C4-2B (cell line): ENCODE results near the gene PDGFD.

Source experiments
- ZFX ChIP-seq: fragments of 450-650 bp; IDR thresholded peaks from 2 replicates; pipeline ENCODE4 v1.6.1; 2017
- TF ChIP-seq, protein P1 (sequence below): fragments of 450-650 bp; conservative IDR thresholded peaks from 2 replicates; pipeline ENCODE4 v1.5.1; 2017; ENCODE audit warnings: mild to moderate bottlenecking

DNA sequence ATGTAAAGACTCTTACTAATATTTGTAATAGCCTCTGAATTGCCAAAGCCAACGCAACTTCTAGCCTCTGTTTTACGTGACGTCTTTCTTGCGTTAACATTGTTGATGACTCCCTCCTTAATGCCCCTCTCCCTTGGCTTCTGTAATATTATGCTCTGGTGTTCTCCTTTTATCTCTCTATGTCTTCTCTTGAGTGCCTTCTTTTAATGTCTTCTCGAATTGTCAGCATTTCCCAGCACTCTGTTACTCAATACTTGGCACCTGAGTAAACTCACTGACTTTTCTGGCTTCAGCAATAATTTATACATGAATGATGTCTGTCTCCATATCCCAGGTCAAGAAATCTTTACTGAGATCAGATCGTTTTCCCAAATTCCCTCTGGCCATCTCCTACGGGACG lies 196.0 kb downstream of the PDGFD start:
- TF ChIP-seq, protein P1, sequence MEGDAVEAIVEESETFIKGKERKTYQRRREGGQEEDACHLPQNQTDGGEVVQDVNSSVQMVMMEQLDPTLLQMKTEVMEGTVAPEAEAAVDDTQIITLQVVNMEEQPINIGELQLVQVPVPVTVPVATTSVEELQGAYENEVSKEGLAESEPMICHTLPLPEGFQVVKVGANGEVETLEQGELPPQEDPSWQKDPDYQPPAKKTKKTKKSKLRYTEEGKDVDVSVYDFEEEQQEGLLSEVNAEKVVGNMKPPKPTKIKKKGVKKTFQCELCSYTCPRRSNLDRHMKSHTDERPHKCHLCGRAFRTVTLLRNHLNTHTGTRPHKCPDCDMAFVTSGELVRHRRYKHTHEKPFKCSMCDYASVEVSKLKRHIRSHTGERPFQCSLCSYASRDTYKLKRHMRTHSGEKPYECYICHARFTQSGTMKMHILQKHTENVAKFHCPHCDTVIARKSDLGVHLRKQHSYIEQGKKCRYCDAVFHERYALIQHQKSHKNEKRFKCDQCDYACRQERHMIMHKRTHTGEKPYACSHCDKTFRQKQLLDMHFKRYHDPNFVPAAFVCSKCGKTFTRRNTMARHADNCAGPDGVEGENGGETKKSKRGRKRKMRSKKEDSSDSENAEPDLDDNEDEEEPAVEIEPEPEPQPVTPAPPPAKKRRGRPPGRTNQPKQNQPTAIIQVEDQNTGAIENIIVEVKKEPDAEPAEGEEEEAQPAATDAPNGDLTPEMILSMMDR: no peak
- no peak for TF ChIP-seq ZFX
